Liver (tissue), 3 donors: ENCODE data around the gene MALRD1.

Experiments
- CTCF ChIP-seq: fragments of 150-350 bp; IDR thresholded peaks from 2 replicates; pipeline ENCODE4 v1.5.1; 2017; ENCODE audit warnings: improper control_type of control experiment, low read depth, low read length; ENCODE audit not compliant: missing input control
- EGR1 ChIP-seq, 2 donors: IDR thresholded peaks; 2 replicates each; pipeline ENCODE4 v1.6.1; 2016 to 2018; ENCODE audit warnings: antibody characterized with exemption in 2 of 2, low read depth in 2 of 2
- HNF4G ChIP-seq: IDR thresholded peaks from 2 replicates; pipeline ENCODE4 v1.6.1; 2016; ENCODE audit warnings: antibody characterized with exemption
- NR2F2 ChIP-seq: IDR thresholded peaks from 2 replicates; pipeline ENCODE4 v1.6.1; 2016; ENCODE audit warnings: antibody characterized with exemption
- REST ChIP-seq: IDR thresholded peaks from 2 replicates; pipeline ENCODE4 v1.6.1; 2016; ENCODE audit warnings: antibody characterized with exemption, mild to moderate bottlenecking
- SP1 ChIP-seq: IDR thresholded peaks from 2 replicates; pipeline ENCODE4 v1.6.1; 2018; ENCODE audit warnings: antibody characterized with exemption, mild to moderate bottlenecking
- YY1 ChIP-seq: IDR thresholded peaks from 2 replicates; pipeline ENCODE4 v1.6.1; 2016; ENCODE audit warnings: antibody characterized with exemption, mild to moderate bottlenecking
- donor health status: healthy.
- donor health status: healthy.

- TF ChIP-seq CTCF, result no peak
- TF ChIP-seq REST, result no peak
- no peak for TF ChIP-seq YY1
- no peak for TF ChIP-seq EGR1 (IDR thresholded peaks at IDR 0.05; ENCODE audit: low read depth in 2 of 2)
- no peak for TF ChIP-seq HNF4G
- TF ChIP-seq NR2F2, result no peak
- TF ChIP-seq SP1, result no peak
Measured at GRCh38 chr10:19117438-19117837, 68.8 kb downstream of the MALRD1 start.
